Measurements from ENCODE around the gene FIBP.

Gene FIBP

DNA sequence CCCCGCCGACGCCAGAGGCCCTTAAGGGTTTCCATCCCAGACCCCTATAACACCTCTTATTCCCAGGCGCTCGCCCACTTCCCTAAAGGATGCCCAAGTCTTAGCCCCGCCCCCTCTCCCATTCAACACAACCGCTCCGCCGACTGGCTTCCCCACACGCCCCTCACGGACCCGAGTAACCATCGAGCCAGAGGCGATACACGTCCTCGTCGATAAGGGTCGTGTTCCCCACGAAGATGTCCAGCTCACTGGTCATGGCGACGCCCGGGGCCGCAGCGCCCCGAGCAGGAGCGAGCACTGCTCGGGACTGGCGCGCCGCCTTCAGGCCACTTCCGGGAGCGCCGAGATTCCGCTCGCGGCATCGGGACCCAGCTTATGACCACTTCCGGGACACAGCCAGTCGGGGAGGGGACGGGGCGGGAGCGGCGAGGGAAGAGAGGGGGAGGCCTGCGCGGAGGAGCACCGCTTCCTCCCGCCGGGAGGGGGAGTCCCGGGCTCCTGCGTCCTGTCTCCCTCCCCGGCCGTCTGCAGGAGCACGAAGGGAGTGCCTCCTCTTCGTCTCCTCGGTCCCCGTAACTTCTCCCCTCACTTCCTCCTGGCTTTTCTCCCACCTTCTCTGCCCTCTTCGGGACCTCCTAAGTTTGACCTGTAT lies at the start of gene FIBP:
TSS of gene FIBP (minus strand) at position 309 of the 652 bp plus-strand sequence. CDS start at position 256, 53 bp downstream.
- peak; percentile 83 for DNase-seq

- DNase-seq, result no peak
Measured at GRCh38 chr11:65937766-65938165, 49.5 kb upstream of the FIBP start.

DNA sequence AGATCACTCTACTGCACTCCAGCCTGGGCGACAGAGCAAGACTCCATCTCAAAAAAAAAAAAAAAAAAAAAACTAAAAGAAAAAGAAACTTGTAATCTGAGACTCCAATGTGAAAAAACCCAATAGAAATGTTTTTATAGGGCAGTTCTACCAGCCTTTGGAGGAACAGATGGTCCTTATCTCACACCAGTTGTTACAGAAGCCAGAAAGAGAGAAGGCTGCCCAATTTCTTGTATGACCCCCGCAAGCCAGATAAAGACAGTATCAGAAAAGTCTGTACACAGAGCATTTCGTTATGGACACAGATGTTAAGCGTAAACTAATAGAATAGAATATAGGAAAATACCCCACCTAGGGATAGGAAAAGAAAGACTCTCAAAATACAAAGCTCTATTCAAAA lies 45.7 kb upstream of the FIBP start:
- peak; percentile 5 for DNase-seq

- DNase-seq, result no peak
Measured at GRCh38 chr11:65932558-65932919, 44.3 kb upstream of the FIBP start.

DNA sequence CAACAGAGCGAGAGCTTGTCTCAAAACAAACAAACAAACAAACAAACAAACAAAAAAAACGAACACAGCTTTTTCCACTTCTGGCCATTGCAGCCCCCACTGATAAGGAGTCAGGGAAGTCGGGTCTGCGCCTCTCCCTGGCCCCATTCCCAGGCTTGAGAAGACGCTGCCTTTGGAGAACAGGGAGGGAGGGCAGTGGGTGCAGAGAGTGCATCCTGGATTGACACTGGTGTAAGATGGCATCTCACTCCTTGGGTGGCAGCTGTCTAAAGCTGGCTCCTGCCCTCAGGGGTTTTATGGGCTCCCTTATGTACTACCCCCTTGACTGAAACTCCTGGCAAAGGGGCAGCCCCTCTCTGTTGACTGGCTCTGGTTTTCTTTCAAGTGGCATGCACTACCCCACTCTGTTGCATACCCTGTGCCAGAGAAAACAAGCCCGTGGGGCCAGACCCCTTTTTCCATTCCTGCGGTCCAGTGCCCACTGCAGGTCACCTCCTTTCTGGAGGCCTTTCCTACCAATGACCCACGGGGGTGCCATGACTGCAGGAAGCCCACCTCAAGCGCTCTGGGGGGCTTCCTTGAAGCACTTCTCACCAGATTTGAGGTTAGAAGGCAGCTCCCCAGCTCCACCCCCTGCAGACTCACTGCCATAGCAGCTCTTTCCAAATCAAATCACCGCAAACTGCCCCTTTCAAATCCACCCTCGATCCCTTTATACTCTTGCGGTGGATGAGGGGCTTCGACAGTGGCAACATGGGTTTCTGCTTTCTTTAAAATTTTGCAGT lies 43.7 kb upstream of the FIBP start:
- no peak for DNase-seq

GRCh38 chr11:65928667-65929066 lies 40.4 kb upstream of the FIBP start:
- DNase-seq, result no peak

GRCh38 chr11:65927904-65928397 lies 39.7 kb upstream of the FIBP start:
- no peak for DNase-seq

GRCh38 chr11:65925397-65925796 lies 37.1 kb upstream of the FIBP start:
- DNase-seq, result no peak

DNA sequence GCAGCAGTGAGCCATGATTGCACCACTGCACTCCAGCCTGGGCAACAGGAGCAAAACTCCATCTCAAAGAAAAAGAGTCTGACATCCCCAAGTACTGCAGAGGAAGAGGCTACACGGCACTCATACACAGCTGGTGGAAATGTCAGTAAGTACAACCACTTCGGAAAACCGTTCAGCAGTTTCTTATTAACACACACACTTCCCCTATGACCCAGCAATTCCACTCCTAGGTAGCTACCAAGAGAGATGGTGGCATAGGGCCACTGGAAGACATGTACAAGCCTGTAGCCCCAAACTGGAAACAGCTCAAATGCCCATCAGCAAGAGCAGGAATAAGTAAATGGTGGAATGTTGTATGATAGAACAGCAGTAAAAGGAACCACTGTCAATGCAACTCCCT lies 34.3 kb upstream of the FIBP start:
- DNase-seq, result no peak

DNA sequence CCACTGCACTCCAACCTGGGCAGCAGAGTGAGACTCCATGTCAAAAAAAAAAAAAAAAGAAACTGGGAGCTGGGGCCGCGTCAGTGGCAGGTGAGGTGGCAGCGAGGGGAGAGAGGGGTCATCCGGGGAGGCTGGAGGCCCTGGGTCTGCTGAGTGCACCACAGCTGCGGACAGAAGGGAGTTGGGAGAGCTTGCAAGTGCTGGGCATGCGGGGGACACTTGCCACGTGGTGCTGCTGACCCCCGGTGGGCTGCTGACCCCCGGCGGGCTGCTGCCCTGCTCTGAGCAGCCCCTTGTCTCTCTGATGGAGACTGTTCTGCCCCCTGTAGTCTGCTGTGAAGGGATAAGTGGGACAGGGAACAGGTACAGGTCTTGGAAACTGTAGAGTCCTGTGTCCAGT lies 33.6 kb upstream of the FIBP start:
- DNase-seq, result no peak

GRCh38 chr11:65921033-65921555 lies 32.8 kb upstream of the FIBP start:
- no peak for DNase-seq

DNA sequence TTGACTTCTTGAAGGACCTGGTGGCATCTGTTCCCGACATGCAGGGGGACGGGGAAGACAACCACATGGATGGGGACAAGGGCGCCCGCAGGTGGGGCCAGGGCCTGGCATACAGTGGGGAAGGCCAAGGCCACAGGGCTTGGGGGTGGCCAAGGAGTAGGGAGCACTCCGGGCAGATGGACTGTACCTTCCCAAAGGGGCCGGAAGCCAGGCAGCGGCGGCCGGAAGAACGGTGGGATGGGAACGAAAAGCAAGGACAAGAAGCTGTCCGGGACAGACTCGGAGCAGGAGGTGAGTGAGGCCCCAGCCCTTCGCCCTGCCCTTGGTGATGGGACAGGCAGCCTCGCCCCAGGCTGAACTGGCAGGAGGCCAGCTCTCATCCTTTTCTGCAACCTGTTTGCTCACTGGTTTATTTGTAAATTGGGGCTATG lies 32.1 kb upstream of the FIBP start:
- DNase-seq, result no peak

DNA sequence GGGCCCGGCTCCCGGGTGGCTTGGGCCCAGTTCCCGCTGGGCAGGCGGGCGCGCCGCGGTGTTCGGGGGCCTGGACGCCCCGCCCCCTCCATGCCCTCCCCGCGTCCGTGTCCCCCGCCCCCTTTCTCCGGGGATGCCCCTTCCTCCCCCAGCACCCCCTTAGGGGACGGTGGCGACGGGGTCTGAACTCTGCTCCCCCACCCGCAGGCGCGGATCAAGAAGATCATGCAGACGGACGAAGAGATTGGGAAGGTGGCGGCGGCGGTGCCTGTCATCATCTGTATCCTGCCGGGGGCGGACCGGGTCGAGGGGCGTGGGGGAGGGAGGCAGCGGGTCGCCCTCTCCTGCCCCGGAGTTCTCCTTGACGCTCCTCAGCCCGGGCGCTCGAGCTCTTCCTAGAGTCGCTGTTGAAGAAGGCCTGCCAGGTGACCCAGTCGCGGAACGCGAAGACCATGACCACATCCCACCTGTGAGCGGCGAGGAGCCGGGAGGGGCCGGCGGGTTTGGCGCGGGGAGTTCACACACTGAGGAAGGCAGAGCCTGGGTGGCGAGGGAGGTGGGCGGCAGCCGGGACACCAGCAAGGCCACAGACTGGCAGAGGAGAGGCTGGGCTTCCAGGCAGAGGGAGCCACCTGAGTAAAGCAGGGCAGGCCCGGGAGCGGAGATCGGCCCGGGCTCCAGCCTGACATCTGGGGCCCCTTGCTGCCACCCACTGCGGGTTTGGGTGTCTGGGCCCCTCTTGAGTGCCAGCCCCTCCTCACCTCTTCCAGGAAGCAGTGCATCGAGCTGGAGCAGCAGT lies 31.5 kb upstream of the FIBP start:
- no peak for DNase-seq

DNA sequence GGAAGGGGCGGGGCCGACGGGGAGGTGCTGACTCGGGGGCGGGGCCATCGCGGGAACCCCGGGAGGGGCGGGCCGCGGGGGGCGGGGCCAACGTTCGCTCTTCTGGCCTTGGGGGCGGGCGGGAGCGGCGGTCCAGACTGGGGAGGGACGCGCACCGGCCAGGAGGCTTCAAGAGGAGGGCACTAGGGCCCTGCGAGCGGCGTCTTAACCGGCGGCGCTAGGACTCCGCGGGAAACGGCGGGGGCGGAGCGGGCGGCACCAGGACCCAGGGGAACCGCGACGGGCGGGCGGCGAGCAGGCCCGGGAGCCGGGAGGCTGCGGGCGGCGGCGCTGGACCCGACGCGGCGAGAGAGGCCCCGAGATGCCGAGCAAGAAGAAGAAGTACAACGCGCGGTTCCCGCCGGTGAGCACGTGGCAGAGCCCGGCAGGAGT lies 30.9 kb upstream of the FIBP start, which contains the start of gene DRAP1:
TSS of gene DRAP1 (plus strand) at position 286 of the 432 bp plus-strand sequence. CDS start at position 362, 76 bp downstream.
- DNase-seq, result peak; percentile 85

DNA sequence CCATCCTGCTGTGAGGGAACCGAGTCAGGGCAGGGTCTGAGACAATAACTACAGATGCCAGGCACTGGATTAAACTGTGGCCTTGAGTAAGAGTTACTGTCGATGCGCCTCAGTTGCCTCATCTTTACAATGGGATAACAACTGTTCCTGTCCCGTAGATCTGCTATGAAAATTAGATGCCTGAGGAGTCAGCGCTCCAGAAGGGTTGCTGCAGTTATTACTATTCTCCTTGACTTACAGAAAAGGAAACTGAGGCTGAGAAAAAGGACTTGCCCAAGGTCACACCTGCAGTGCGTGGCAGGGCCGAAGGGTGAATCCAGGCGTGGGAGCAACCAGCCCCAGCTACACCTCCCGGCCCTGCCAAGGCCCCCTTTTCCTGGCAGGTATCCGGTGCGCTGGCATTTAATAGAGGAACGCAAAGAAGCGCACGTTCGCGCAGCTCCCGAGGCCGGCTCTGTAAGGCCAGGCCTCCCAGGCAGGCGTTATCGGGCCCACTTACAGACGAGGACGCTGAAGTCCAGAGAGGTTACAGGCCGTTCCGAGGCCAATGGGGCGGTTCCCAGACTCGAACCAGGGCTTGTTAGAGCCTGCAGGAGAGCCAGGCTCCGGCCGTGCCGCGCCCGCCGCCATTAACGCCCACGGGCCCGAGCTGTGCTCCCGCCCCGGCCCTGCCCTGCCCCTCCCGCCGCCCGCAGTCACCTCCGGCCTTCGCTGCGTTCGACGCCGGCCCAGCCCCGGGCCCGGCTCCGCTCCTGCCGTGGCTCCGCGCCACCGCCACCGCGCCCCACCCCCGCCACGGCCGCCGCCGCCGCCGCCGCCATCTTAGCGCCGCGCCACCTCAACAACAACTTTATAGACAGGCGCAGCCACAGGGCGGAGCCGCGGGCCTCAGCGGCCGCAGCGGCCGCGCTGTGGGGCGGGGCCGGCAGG lies 30.2 kb upstream of the FIBP start, which contains the start of gene C11orf68:
TSS of gene C11orf68 (minus strand) at position 852 of the 930 bp plus-strand sequence. CDS start at position 821, 31 bp downstream.
- DNase-seq, result no peak

- DNase-seq, result no peak
Measured at GRCh38 chr11:65917434-65918210, 29.4 kb upstream of the FIBP start.

GRCh38 chr11:65917077-65917433 lies 28.8 kb upstream of the FIBP start:
- no peak for DNase-seq

DNA sequence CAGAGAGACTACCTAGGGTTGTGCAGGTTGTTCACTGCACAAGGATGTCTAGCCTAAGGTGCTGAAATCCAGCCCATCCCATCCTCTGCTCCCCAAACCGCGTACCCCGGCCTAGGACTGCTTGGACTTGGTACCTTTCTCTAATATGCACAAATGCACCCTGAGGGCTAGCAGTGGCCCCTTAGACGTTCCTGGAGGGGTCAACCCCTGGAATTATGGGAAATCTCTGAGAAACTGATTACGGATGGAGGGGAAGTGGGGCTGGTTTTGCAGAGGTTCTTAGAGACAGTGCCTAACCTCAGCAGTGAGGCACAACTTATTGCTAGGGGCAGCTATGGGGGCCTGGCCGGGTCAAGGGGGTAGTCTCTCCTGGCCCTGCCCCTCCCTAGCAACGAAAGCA lies 28.1 kb upstream of the FIBP start:
- DNase-seq, result no peak

DNA sequence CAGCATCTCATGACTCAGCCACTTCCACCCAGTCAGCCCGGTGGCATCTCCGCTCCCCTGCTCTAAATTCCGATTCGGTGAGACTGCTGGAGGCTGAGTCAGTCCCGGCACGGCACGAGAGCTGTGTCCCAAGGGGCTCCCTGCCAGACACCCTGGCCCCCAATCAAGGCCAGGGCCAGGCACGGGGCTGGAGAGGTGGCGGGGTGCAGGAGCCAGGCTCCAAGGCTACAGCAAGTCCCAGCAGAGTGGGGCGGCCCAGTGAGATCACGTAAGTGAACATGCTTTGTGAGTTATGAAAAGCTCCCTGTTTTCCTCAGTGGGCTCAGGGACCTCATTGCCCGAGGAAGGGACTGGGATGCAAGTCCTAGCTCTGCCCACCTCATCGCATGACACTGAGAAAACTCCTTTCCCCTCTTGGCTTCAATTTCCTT lies 27.6 kb upstream of the FIBP start:
- no peak for DNase-seq

- DNase-seq, result no peak
Measured at GRCh38 chr11:65915101-65915820, 27.0 kb upstream of the FIBP start.
